SJSA1 (cell line): ENCODE measurements around the gene DLGAP3. TPM values are rescaled to one million over a fixed set of nuclear protein-coding genes. Genes with fewer than 3 reads are reported as not detected.

Source experiments
- DNase-seq, 2 experiments: peaks; one replicate each; pipeline ENCODE4 v3.0.0-alpha.2; 2015 to 2020; ENCODE audit warnings: low spot score in 2 of 2, low read depth in 1 of 2
- H3K27ac ChIP-seq: fragments of 250-450 bp; sonication (Bioruptor Pico); 2 replicates; pipeline ENCODE4 v1.5.1; 2020; ENCODE audit warnings: mild to moderate bottlenecking, moderate library complexity
- H3K27me3 ChIP-seq: fragments of 250-450 bp; sonication (Bioruptor Pico); replicated peaks from 2 replicates; pipeline ENCODE4 v1.5.1; 2020; ENCODE audit warnings: mild to moderate bottlenecking, moderate library complexity
- H3K36me3 ChIP-seq: fragments of 250-450 bp; sonication (Bioruptor Pico); 2 replicates; pipeline ENCODE4 v1.5.1; 2020; ENCODE audit warnings: mild to moderate bottlenecking
- H3K4me1 ChIP-seq: fragments of 250-450 bp; sonication (Bioruptor Pico); replicated peaks from 2 replicates; pipeline ENCODE4 v1.6.1; 2021; ENCODE audit warnings: mild to moderate bottlenecking
- H3K4me3 ChIP-seq: fragments of 250-450 bp; sonication (Bioruptor Pico); 2 replicates; pipeline ENCODE4 v1.5.1; 2020; ENCODE audit warnings: mild to moderate bottlenecking
- H3K9me3 ChIP-seq: fragments of 250-450 bp; sonication (Bioruptor Pico); replicated peaks from 2 replicates; pipeline ENCODE4 v1.5.1; 2020; ENCODE audit warnings: mild to moderate bottlenecking
- total RNA-seq: library from RNA; depleted of rRNA; stranded (reverse); fragments of >200 nt; shearing (Covaris generic); gene quantifications from 2 replicates; pipeline ENCODE4 v1.2.3, GENCODE V29; 2014

Gene DLGAP3
- total RNA-seq, 1 experiment from 2014 or later: not detected

- no peaks in the 10 kb centered on the region for H3K36me3 ChIP-seq
- DNase-seq: no peak
- no peak overlapping the region for H3K4me3 ChIP-seq
- H3K9me3 ChIP-seq: no peaks in the 10 kb centered on the region
- peaks cover 15% of the 10 kb centered on the region for H3K4me1 ChIP-seq
- H3K27me3 ChIP-seq: peaks cover 13% of the 10 kb centered on the region
- H3K27ac ChIP-seq: no peak overlapping the region
Measured at GRCh38 chr1:34864759-34865158, 64.7 kb downstream of the DLGAP3 start.

- DNase-seq: no peak
- Histone ChIP-seq H3K4me3 (no peak overlapping the region), H3K9me3 (no peaks in the 10 kb centered on the region), H3K36me3 (peaks cover 6% of the 10 kb centered on the region), H3K27me3 (peaks cover 13% of the 10 kb centered on the region), H3K27ac (no peak overlapping the region), H3K4me1 (peaks cover 18% of the 10 kb centered on the region)
Measured at GRCh38 chr1:34863501-34863900, 65.9 kb downstream of the DLGAP3 start.

GRCh38 chr1:34859446-34860200, 69.8 kb downstream of the DLGAP3 start, which contains the start of gene SMIM12:
Gene SMIM12, minus strand, starts transcription at chr1:34859749. Its CDS starts 3,772 bp downstream, at chr1:34855977.
- peaks cover 34% of the 10 kb centered on the region for H3K36me3 ChIP-seq
- no peaks in the 10 kb centered on the region for H3K9me3 ChIP-seq
- peak; percentile 85 to 93 for DNase-seq
- H3K27ac ChIP-seq: peak within 1 kb of the TSS; percentile 31
- H3K27me3 ChIP-seq: no peaks in the 10 kb centered on the region; the same call in 1 of the 2 replicates
- H3K4me1 ChIP-seq: peaks cover 17% of the 10 kb centered on the region; the same call in 1 of the 2 replicates
- H3K4me3 ChIP-seq: peak within 1 kb of the TSS; percentile 91

DNA sequence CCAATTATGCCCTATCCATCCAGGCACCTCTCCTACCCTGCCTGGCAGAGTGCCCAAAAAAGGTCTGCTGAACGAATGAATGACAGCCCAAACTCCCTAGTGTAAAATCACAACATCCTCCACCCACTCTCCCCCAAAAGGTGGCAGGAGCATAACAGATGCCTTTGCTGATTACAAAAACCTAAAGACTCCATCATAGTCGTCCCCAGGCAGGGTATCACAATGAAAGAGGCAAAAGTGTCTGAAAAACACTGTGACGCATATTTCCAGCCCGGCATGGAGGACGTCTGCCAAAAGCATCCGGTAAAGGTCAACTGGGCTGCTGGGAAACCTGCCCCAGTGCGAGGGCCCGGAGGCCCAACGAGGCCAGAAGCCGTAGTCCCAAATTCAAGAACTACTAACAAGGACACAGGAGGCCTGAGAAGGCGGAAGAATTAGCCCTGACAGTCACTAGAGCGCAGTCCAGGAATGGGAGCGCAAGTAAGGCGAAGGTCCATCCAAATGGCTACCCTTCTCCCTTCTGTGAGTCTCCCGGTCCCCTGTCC, 70.5 kb downstream of the DLGAP3 start:
- H3K27ac ChIP-seq: peak overlapping the region; percentile 31
- H3K4me3 ChIP-seq: peak overlapping the region; percentile 91
- H3K4me1 ChIP-seq: peaks cover 17% of the 10 kb centered on the region; the same call in 1 of the 2 replicates
- H3K36me3 ChIP-seq: peaks cover 41% of the 10 kb centered on the region
- no peaks in the 10 kb centered on the region for H3K9me3 ChIP-seq
- DNase-seq: peak in 1 of 2 experiments; percentile 6
- no peaks in the 10 kb centered on the region; the same call in 1 of the 2 replicates for H3K27me3 ChIP-seq

DNA sequence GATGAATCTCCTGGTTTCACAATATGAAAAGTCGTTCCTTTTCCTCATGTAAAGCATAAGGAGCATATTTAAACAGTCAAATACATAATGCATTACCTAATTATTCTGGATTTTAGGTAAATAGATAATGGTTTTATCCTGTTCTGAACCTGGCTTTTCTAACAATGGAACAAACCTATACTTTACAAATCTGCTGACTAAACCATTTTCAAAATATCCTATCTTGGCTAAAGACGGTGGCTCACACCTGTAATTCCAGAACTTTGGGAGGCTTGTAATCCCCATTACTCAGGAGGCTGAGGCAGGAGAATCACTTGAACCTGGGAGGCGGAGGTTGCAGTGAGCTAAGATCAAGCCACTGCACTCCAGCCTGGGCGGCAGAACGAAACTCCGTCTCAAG, 72.8 kb downstream of the DLGAP3 start:
- Histone ChIP-seq H3K27me3 (no peaks in the 10 kb centered on the region), H3K27ac (no peak overlapping the region), H3K9me3 (no peaks in the 10 kb centered on the region), H3K4me3 (no peak overlapping the region), H3K36me3 (peaks cover 61% of the 10 kb centered on the region), H3K4me1 (peaks cover 17% of the 10 kb centered on the region; the same call in 1 of the 2 replicates)
- no peak for DNase-seq

DNA sequence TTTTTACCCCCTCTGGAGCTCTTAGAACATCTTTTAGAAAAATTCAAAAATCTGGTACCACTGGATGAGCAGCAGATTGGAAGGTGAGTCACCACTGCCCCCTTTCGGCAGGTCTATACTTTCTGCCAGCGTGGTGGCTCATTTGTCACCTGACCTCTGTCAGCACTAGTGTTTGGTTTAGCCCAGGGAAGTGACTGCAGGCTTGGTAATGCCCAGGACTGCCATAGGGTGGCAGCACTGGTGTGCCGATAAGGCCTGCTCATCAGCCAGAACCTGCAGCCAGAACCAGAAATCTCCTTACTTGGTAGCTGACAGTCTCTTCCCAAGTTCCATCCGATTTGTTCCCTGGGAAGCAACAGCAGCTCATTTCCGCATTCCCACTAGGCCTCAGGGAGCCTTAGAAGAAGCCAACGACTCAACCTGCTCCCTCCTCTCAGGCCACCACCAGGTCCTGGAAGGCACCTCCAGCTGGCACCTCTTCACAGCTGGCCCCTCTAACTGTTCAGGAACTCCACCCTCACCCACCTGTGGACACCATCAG, 76.7 kb downstream of the DLGAP3 start:
- peaks cover 71% of the 10 kb centered on the region for H3K36me3 ChIP-seq
- H3K27ac ChIP-seq: no peak overlapping the region
- no peaks in the 10 kb centered on the region for H3K27me3 ChIP-seq

DNA sequence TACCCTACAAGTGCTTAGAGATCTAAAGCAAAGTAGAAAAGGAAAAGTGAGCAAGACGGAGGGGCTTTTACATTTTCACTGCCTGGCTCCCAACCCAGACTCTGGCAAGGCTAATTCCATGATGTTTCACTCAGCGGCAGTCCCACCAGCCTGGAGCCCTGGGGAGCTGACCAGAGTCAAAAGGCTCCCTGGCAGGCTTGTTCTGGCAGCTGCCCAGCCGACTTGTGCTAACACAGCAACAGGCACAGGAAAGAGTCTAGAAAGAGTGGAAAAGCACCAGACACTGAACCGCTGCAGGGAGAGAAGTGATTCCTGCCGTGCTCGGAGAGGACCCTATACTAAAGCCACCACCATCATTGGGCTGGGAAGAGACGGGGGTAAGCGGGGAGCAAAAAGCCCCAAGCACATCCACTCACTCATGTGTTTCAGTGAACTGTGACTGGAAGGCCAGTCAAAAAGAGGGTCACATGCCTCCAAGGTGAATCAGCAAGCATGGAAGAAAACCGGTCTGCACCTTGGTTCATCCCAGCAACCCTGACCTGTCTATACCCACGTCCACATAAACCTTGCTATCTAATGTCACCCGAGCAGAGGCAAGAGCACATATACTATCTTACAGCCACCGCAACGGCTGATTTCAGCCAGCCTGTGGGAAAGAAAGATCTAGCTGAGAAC, 77.9 kb downstream of the DLGAP3 start:
- Histone ChIP-seq H3K27me3 (no peaks in the 10 kb centered on the region), H3K36me3 (peaks cover 65% of the 10 kb centered on the region), H3K4me1 (no peaks in the 10 kb centered on the region), H3K9me3 (no peaks in the 10 kb centered on the region), H3K4me3 (no peak overlapping the region), H3K27ac (no peak overlapping the region)
- no peak for DNase-seq

More for the DNA sequence above, 76.7 kb downstream of the DLGAP3 start:
- Histone ChIP-seq H3K4me3 (no peak overlapping the region), H3K9me3 (no peaks in the 10 kb centered on the region), H3K4me1 (peaks cover 4% of the 10 kb centered on the region; the same call in 1 of the 2 replicates)
- peak; percentile 76 to 92 for DNase-seq

DNA sequence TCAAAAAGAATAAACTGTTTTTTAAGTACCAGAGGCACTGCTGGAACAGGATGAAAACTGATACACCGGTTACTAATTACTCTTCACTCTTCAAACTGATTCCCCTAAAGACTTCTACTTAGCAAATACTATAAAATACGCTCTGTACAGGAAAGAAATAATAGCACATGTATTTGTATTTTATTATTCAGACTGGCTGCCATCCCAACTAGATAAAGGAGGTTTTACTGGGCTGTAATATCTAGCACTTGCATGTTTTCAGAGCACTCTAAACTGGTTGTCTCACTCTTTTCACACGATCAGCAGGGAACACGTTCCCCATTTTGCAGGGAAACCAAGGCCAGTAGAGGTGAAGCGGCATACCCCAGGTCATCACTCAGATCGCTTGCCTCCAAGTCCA, 79.1 kb downstream of the DLGAP3 start:
- Histone ChIP-seq H3K27me3 (no peaks in the 10 kb centered on the region), H3K4me3 (no peak overlapping the region), H3K27ac (no peak overlapping the region), H3K4me1 (no peaks in the 10 kb centered on the region), H3K9me3 (no peaks in the 10 kb centered on the region), H3K36me3 (peaks cover 54% of the 10 kb centered on the region)
- no peak for DNase-seq

DNA sequence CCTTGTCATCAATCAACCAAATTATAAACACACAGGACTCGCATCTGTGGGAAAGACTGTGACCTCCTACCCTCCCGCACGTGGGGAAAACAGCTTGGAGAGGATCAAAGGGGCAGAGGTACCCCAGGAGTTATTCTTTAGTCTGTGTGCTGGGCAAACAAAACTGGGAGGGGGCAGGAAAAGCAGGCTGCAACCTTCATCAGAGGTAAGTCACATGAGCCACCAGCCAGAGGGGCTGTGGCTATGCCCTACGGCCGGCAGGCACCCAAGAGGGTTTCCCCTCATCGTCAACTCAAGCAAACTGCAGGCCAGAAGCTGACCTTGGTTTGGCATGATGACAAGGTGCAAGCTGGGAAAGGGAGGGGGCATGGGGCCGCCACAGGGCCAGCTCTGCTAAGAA, 82.4 kb downstream of the DLGAP3 start:
- Histone ChIP-seq H3K4me3 (no peak overlapping the region), H3K27ac (no peak overlapping the region), H3K4me1 (peaks cover 6% of the 10 kb centered on the region; the same call in 1 of the 2 replicates), H3K36me3 (peaks cover 24% of the 10 kb centered on the region), H3K9me3 (no peaks in the 10 kb centered on the region), H3K27me3 (no peaks in the 10 kb centered on the region)
- DNase-seq: no peak

DNA sequence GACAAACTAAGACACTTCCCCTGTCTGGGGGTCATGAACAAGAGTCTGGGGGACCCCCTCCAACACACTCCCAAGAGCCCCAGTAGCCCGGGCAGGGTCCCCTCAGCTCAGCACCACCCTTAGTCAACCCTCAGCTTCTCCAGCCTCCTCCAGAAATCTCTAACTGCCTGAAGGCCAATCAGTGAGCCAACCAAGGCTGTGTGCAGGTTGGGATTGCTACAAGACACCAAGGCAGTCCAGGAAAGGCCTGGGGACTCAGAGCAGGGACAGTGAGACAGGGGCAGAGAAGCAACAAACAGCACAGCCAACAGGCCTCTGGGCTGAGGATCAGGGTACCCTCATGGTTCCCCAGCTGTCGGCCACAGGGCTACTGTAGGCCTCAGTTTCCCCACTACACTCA, 83.2 kb downstream of the DLGAP3 start:
- Histone ChIP-seq H3K27me3 (no peaks in the 10 kb centered on the region), H3K4me3 (no peak overlapping the region), H3K9me3 (no peaks in the 10 kb centered on the region), H3K27ac (no peak overlapping the region), H3K36me3 (peaks cover 16% of the 10 kb centered on the region), H3K4me1 (peaks cover 6% of the 10 kb centered on the region; the same call in 1 of the 2 replicates)
- no peak for DNase-seq

GRCh38 chr1:34845131-34845901, 84.1 kb downstream of the DLGAP3 start:
- Histone ChIP-seq H3K27me3 (no peaks in the 10 kb centered on the region), H3K9me3 (no peaks in the 10 kb centered on the region), H3K4me3 (no peak overlapping the region), H3K4me1 (peaks cover 6% of the 10 kb centered on the region; the same call in 1 of the 2 replicates), H3K27ac (no peak overlapping the region), H3K36me3 (peaks cover 7% of the 10 kb centered on the region; the same call in 1 of the 2 replicates)
- DNase-seq: no peak

DNA sequence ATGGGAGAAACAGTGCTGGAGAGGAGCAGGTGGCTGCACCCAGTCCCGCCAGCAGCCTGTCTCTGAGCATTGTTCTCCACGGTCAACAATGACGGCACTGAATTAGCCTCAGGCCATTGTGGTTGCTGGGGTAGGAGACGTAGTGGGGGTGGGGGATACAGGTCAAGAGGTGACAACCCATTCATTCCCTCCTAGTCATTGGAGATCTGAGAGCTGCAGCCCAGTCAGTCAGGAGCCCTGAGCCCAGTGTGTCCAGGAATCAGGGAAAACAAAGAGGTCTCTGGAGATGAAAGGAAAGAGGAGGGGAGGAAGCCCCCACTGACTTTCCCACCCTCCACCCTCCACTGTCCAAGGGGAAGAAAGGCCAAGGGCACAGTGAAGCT, 85.2 kb downstream of the DLGAP3 start:
- H3K27me3 ChIP-seq: no peaks in the 10 kb centered on the region
- DNase-seq: peak in 1 of 2 experiments; percentile 25
- H3K36me3 ChIP-seq: peaks cover 4% of the 10 kb centered on the region; the same call in 1 of the 2 replicates
- H3K27ac ChIP-seq: no peak overlapping the region
- no peaks in the 10 kb centered on the region for H3K9me3 ChIP-seq
- peaks cover 6% of the 10 kb centered on the region; the same call in 1 of the 2 replicates for H3K4me1 ChIP-seq
- H3K4me3 ChIP-seq: no peak overlapping the region
